SJSA1 (cell line): Measurements from ENCODE around the gene SPSB1. TPM values are rescaled to one million over a fixed set of nuclear protein-coding genes. Genes with fewer than 3 reads are reported as not detected.
A peak's percentile ranks its signal among the peaks of the same experiment; 100 is the strongest.
"Not testable (repeated sequence)": the region's sequence is repeated elsewhere in the genome, so short reads cannot be mapped to it uniquely, and the experiment has no call there.

Experiments
- DNase-seq, 2 experiments: peaks; one replicate each; pipeline ENCODE4 v3.0.0-alpha.2; 2015 to 2020; ENCODE audit warnings: low spot score in 2 of 2, low read depth in 1 of 2
- H3K27ac ChIP-seq: fragments of 250-450 bp; sonication (Bioruptor Pico); 2 replicates; pipeline ENCODE4 v1.5.1; 2020; ENCODE audit warnings: mild to moderate bottlenecking, moderate library complexity
- H3K27me3 ChIP-seq: fragments of 250-450 bp; sonication (Bioruptor Pico); replicated peaks from 2 replicates; pipeline ENCODE4 v1.5.1; 2020; ENCODE audit warnings: mild to moderate bottlenecking, moderate library complexity
- H3K36me3 ChIP-seq: fragments of 250-450 bp; sonication (Bioruptor Pico); 2 replicates; pipeline ENCODE4 v1.5.1; 2020; ENCODE audit warnings: mild to moderate bottlenecking
- H3K4me1 ChIP-seq: fragments of 250-450 bp; sonication (Bioruptor Pico); replicated peaks from 2 replicates; pipeline ENCODE4 v1.6.1; 2021; ENCODE audit warnings: mild to moderate bottlenecking
- H3K4me3 ChIP-seq: fragments of 250-450 bp; sonication (Bioruptor Pico); 2 replicates; pipeline ENCODE4 v1.5.1; 2020; ENCODE audit warnings: mild to moderate bottlenecking
- H3K9me3 ChIP-seq: fragments of 250-450 bp; sonication (Bioruptor Pico); replicated peaks from 2 replicates; pipeline ENCODE4 v1.5.1; 2020; ENCODE audit warnings: mild to moderate bottlenecking
- total RNA-seq: library from RNA; depleted of rRNA; stranded (reverse); fragments of >200 nt; shearing (Covaris generic); gene quantifications from 2 replicates; pipeline ENCODE4 v1.2.3, GENCODE V29; 2014

Gene SPSB1
- total RNA-seq, 1 experiment from 2014 or later: 24.4 TPM

DNA sequence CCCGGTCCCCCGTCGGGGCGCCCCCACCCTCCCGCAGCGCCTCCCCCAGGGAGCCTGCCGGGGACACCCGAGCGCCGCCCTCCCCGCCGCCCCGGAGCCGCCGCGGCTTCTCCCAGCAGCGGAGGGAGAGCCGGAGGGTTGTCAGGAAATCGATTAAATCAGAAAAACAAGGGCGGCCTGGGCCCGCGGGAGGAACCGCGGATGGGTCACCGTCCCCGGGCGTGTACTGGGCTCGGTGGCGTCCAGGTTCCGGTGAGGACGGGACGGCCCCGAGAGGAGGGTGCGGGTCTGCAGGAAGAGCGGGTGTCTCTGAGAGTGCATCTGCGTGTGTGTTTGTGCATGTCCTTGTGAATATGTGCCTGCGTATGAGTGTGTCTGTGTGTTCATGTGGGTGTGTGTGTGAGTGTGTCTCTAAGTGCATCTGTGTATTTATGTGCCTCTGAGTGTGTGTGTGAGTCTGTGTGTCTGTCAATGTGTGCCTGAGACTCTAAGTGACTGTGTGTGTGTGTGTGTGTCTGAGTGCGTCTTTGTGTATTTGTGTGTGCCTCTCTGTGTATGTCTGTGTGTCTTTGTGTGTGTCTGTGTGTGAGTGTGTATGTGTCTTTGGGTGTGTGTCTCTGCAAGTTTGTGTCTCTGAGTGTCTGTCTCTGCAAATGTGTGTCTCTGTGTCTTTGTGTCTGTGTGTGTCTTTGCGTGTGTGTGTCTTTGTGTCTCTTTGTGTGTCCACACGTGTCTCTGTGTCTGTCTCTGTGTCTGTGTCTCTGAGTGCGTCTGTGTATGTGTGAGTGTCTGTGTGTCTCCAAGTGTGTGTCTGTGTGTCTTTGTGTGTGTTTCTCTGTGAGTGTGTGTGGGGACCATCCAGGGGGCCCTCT is 1.1 kb downstream of the SPSB1 start:
- Histone ChIP-seq H3K27ac (peak overlapping the region; percentile 51), H3K4me3 (peak overlapping the region; percentile 86), H3K27me3 (no peaks in the 10 kb centered on the region), H3K9me3 (peaks cover 4% of the 10 kb centered on the region), H3K4me1 (peaks cover 49% of the 10 kb centered on the region), H3K36me3 (peaks cover 24% of the 10 kb centered on the region)
- peak in 1 of 2 experiments; percentile 56 for DNase-seq

DNA sequence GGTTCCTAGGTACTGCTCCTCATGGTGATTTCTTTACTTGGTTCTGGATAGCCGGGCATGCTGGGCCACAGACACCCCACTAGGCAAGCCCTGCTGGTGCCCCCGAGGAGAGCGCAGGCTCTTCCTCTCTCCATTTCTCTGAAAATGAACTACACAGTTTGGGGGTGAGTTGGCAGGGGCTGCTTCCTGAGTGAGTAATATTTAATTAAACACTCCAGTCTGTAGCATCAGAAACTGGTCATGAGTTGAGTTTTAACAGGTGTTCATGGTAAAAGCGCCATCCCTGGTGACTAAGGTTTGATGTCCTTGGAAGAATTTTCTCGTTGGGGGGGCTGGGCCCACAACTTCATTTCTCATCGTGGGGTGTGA is 1.7 kb downstream of the SPSB1 start:
- peak overlapping the region; percentile 51; the same call in 1 of the 2 replicates for H3K27ac ChIP-seq
- peak in 1 of 2 experiments; percentile 57 for DNase-seq
- H3K4me3 ChIP-seq: peak overlapping the region; percentile 86
- no peaks in the 10 kb centered on the region for H3K9me3 ChIP-seq
- H3K27me3 ChIP-seq: no peaks in the 10 kb centered on the region
- H3K4me1 ChIP-seq: peaks cover 55% of the 10 kb centered on the region
- H3K36me3 ChIP-seq: peaks cover 24% of the 10 kb centered on the region

DNA sequence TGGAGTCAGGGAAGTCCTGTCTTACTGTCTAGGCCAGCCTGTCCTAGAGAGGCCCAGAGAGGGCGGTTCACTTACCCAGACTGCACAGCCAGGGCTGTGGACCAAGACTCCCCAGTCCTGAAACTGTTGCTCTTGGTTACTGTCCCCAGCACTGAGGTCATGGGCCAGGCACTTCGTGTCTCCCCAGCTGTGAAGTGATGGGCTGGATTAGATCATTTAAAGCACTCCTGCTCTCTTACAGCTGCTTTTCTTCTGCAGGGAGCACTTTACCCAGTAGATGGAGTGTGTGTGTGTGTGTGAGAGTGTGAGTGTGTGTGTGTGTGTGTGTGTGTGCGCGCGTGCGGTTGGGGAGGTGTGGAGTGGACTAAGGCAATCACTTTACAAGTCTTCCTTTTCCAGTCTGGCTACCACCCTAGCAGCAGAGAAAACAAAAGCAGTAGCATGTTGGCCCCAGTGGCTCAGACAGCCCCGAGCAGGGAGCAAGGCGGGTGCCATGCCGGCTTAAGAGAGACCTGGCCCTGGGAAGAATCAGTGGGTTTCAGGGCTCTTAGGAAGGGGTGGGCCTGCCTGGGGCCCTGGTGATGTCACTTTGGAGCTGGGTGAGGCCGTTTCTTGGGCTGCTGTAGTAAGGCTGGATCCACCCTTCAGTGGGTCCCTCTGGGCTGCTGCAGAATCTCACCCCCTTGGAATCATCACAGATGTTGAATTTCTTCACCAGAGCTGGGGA is 2.4 kb downstream of the SPSB1 start:
- peaks cover 62% of the 10 kb centered on the region for H3K4me1 ChIP-seq
- peak in 1 of 2 experiments; percentile 50 for DNase-seq
- peaks cover 24% of the 10 kb centered on the region for H3K36me3 ChIP-seq
- H3K27me3 ChIP-seq: no peaks in the 10 kb centered on the region
- H3K4me3 ChIP-seq: peak overlapping the region; percentile 86
- no peaks in the 10 kb centered on the region for H3K9me3 ChIP-seq
- H3K27ac ChIP-seq: no peak overlapping the region; the same call in 1 of the 2 replicates

DNA sequence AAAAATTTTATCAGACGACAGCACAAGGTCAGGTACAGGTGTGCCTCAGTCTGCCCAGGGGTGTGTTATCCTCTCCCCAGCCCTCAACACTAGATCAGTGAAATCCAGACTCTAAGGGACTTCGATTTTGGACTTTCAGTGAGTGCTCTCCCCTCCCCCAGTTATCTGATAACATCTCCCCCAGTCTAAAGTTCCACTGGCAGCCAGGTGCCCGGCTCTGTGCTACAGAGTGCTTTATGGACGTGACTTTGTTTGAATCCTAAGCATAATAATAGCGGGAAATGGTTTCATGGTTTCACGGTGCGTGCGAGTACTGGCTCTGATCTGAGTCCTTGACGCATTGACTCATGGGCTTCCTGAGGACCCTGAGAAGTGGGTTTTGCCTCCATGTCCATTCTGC is 3.2 kb downstream of the SPSB1 start:
- DNase-seq: no peak
- no peak overlapping the region for H3K4me3 ChIP-seq

DNA sequence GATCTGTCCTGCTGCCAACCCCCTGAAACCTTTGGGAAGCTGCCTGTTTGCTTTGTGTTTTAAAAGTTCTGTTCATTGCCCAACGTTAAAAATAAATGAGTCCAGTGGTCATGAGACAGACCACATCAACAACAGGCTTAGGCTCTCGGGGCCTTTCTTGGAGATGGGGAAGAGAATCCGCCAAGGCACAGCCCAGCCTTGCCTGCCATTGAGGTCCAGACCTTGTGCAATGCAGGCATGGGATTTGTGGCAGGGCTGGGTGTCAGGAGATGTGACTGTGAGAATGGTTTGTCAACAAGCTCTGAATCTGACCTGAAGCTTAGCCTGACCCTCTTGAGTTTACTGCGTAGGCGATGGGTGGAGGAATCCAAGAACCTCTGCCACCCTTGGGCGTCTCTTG is 4.2 kb downstream of the SPSB1 start:
- Histone ChIP-seq H3K27me3 (no peaks in the 10 kb centered on the region), H3K4me3 (no peak overlapping the region), H3K4me1 (peaks cover 69% of the 10 kb centered on the region), H3K36me3 (peaks cover 38% of the 10 kb centered on the region), H3K27ac (no peak overlapping the region), H3K9me3 (no peaks in the 10 kb centered on the region)
- DNase-seq: no peak

More for the DNA sequence above, 3.2 kb downstream of the SPSB1 start:
- Histone ChIP-seq H3K4me1 (peaks cover 64% of the 10 kb centered on the region), H3K27ac (no peak overlapping the region), H3K9me3 (no peaks in the 10 kb centered on the region), H3K36me3 (peaks cover 29% of the 10 kb centered on the region), H3K27me3 (no peaks in the 10 kb centered on the region)

DNA sequence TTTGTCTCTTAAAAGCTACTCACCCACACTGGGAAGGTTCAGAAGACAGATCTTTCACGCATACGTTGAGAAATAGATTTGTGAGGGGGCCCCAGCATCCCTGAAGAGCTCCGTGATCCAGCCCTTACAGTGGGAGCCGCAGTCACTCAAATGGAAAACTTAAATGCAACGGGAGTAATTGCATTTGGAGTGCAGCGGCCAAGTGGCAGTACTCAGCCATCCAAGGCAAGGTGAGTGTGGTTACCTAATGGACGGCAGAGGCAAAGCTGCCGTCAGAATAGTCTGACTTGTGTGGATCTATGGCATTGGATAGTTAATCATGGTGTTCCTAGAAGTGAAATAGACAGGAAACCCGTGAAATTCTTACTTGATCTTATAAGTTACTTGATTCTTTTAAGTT is 5.1 kb downstream of the SPSB1 start:
- DNase-seq: no peak
- Histone ChIP-seq H3K4me1 (peaks cover 73% of the 10 kb centered on the region), H3K36me3 (peaks cover 42% of the 10 kb centered on the region), H3K9me3 (no peaks in the 10 kb centered on the region), H3K27ac (no peak overlapping the region), H3K4me3 (no peak overlapping the region), H3K27me3 (no peaks in the 10 kb centered on the region)

DNA sequence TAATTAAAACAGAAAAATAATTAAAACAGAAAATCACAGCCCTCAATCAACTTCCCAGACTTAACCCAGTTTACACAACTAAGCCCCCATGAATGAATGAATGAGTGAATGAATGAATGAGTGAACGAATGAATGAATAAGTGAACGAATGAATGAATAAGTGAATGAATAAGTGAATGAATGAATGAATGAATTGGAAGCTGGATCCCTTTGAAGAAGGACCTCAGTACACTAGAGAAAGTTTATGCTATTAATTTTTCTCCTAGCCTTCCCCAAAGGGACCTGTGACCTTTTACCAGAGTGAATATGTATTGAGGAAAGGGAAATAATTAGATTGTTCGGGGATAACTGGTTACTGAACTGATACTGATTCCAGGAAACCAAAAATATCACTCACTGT is 5.6 kb downstream of the SPSB1 start:
- H3K4me1 ChIP-seq: peaks cover 76% of the 10 kb centered on the region
- no peak for DNase-seq
- no peak overlapping the region for H3K4me3 ChIP-seq
- H3K36me3 ChIP-seq: peaks cover 42% of the 10 kb centered on the region
- H3K27me3 ChIP-seq: no peaks in the 10 kb centered on the region
- no peaks in the 10 kb centered on the region for H3K9me3 ChIP-seq
- no peak overlapping the region for H3K27ac ChIP-seq

DNA sequence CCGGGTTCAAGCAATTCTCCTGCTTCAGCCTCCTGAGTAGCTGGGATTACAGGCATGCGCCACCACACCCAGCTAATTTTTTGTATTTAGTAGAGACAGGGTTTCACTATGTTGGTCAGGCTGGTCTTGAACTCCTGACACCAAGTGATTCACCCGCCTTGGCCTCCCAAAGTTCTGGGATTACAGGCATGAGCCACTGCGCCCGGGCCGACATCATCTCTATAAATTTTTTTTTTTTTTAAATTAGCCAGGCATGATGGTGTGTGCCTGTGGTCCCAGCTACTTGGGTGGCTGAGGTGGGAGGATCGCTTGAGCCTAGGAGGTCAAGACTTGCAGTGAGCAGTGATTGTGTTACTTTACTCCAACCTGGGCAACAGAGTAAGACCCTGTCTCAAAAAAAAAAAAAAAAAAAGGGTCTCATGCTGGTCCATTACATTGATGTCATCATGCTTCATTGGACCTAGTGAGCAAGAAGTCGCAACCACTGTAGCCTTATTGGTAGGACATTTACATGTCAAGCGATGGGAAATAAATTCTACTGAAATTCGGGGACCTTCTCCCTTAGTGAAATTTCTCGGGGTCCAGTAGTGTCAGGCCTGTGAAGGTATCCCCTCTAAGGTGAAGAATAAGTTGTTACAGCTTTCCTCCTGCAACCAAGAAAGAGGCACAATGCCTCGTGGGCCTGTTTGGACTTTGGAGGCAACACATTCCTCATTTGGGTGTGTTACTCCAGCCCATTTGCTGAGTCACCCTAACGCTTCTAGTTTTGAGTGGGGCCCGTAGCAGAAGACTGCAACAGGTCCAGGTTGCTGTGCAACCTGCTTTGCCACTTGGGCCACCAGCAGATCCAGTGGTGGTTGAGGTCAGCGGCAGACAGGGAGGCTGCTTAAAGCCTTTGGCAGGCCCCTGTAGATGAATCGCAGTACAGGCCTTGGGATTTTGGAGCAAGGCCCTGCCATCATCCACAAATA is 7.2 kb downstream of the SPSB1 start:
- Histone ChIP-seq H3K36me3 (peaks cover 47% of the 10 kb centered on the region), H3K4me1 (peaks cover 76% of the 10 kb centered on the region), H3K27ac (peak overlapping the region; percentile 96)
- peak; percentile 87 to 92 for DNase-seq
- not testable (repeated sequence) for H3K4me3 ChIP-seq, H3K27me3 ChIP-seq, H3K9me3 ChIP-seq

DNA sequence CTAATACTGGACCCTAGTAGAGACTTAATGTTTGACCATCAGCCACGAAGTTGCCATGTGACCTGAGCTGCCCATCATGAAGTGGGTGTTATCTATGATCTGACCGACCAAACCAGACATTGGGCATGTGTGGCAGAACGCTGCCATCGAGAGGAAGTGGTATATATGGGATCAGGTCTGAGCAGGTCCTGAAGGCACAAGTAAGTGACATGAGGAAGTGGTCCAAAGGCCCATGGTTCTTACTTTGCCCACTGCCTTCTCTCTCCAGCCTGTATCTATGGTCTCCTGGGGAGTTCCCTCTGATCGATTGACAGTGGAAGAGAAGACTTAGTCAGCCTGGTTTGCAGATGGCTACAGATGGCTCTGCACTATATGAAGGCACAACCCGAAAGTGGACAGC is 7.9 kb downstream of the SPSB1 start:
- Histone ChIP-seq H3K4me3 (no peak overlapping the region), H3K9me3 (no peaks in the 10 kb centered on the region), H3K27me3 (no peaks in the 10 kb centered on the region), H3K27ac (peak overlapping the region; percentile 96), H3K4me1 (peaks cover 69% of the 10 kb centered on the region), H3K36me3 (peaks cover 48% of the 10 kb centered on the region)
- DNase-seq: no peak

DNA sequence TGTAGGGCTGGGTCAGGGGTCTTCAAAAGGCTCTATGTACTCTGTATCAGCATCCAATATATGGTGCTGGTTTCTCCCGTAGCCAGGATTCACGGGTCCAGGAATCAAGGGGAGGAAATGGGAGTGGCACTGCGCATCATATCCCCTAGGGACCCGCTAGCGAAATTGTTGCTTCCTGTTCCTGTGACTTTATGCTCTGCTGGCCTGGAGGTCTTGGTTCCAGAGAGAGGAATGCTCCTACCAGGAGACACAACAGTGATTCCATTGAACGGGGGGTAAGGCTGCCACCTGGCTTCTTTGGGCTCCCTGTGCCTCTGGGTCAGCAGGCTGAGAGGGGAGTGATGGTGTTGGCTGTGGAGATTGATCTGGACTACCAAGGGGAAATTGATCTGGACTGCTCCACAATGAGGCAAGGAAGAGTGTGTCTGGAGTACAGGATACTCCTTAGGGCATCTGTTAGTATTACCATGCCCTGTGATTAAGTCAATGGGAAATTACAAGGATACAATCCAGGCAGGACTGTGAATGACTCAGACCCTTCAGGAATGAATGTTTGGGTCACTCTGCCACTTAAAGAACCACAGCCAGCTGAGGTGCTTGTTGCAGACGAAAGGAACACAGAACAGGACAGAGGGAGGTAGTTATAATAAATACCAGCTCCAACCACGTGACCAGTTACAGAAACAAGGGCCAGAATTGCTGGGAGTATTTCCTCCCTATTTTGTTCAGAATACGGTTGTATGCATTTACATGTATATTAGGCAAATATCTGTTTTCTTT is 10.2 kb downstream of the SPSB1 start:
- peaks cover 35% of the 10 kb centered on the region for H3K36me3 ChIP-seq
- no peak overlapping the region for H3K4me3 ChIP-seq
- no peaks in the 10 kb centered on the region for H3K9me3 ChIP-seq
- no peaks in the 10 kb centered on the region for H3K27me3 ChIP-seq
- peak overlapping the region; percentile 96 for H3K27ac ChIP-seq
- H3K4me1 ChIP-seq: peaks cover 63% of the 10 kb centered on the region
- peak; percentile 92 to 98 for DNase-seq

DNA sequence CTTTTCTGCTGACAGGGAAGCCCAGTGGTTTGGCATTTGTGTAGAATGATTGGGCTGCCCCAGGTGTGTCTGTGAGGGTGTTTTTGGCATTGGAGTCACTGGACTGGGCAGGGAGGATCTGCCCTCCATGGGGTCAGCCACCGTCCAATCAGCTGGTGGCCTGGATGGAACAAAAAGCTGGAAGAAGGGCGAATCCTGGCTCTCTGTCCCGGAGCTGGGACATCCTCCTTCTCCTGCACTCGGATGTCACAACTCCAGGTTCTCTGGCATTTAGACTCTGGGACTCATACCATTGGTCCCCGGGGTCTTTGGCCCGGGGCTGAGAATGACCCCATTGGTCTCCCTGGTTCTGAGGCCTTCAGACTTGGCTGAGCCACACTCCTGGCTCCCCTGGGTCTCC is 11.2 kb downstream of the SPSB1 start:
- no peak for DNase-seq
- no peak overlapping the region for H3K4me3 ChIP-seq
- H3K36me3 ChIP-seq: peaks cover 35% of the 10 kb centered on the region
- H3K4me1 ChIP-seq: peaks cover 53% of the 10 kb centered on the region
- H3K9me3 ChIP-seq: no peaks in the 10 kb centered on the region
- peak overlapping the region; percentile 44 for H3K27ac ChIP-seq
- no peaks in the 10 kb centered on the region for H3K27me3 ChIP-seq

DNA sequence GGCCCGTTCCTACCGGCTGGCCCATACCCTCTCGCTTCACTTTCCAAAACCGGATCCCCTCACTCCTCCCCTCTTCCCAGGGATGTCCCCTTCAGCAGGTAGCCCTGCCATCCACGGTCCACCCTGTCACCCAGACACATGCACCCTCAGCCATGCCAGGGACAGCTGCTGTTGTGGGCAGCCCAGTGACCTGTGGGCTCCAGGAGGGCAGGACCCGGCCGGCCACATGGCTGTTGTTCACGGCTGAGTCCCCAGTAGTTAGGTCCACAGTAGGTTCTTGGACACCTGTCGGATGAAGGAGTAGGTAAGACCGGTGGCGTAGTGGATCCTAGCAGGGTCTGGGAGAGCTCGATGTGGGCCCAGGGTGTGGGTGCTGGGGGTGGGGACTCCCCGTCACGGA is 12.5 kb downstream of the SPSB1 start:
- H3K9me3 ChIP-seq: no peaks in the 10 kb centered on the region
- H3K27me3 ChIP-seq: no peaks in the 10 kb centered on the region
- H3K36me3 ChIP-seq: peaks cover 35% of the 10 kb centered on the region
- H3K27ac ChIP-seq: no peak overlapping the region
- no peak overlapping the region for H3K4me3 ChIP-seq
- peaks cover 40% of the 10 kb centered on the region for H3K4me1 ChIP-seq
- DNase-seq: no peak

DNA sequence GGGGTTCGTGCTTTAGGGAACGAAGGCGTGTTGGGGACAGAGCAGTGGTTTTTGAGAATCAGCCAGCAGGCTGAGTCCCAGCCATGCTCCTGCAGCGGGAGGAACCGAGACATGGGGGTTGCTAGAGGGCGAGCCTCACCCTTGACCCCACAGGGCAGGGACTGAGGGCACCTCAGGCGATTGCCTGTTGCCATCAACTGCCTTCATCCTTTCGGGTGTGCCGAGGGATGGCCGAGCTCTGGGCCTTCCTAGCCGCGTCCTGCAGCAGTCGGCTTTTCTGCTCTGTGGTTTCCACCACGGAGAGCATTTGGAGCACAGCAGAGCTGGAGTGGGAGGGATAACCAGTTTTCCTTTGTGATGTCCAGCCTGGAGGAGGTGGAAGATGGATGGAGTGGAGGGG is 13.3 kb downstream of the SPSB1 start:
- Histone ChIP-seq H3K9me3 (no peaks in the 10 kb centered on the region), H3K27me3 (no peaks in the 10 kb centered on the region), H3K27ac (no peak overlapping the region), H3K36me3 (peaks cover 29% of the 10 kb centered on the region), H3K4me1 (peaks cover 32% of the 10 kb centered on the region), H3K4me3 (no peak overlapping the region)
- DNase-seq: no peak
